H9 (cell line): ENCODE data around the gene FOXR2. TPM values are rescaled to one million over a fixed set of nuclear protein-coding genes. Genes with fewer than 3 reads are reported as not detected.

Experiments
- DNase-seq: peaks from one replicate; pipeline ENCODE4 v3.0.0-alpha.2; 2017
- H2AFZ ChIP-seq: one replicate; pipeline ENCODE4 v1.6.1; 2013; ENCODE audit warnings: mild to moderate bottlenecking, low read length, control low read depth, moderate library complexity
- H2AK5ac ChIP-seq: 2 replicates; pipeline ENCODE4 v1.6.1; 2013; ENCODE audit warnings: low read length, control low read depth, mixed read lengths; ENCODE audit not compliant: insufficient read length
- H2BK120ac ChIP-seq: one replicate; pipeline ENCODE4 v1.6.1; 2013; ENCODE audit warnings: low read depth, mild to moderate bottlenecking, low read length, control low read depth, inconsistent platforms; ENCODE audit not compliant: poor library complexity, severe bottlenecking
- H2BK12ac ChIP-seq: 2 replicates; pipeline ENCODE4 v1.6.1; 2013; ENCODE audit warnings: low read length, control low read depth, mixed read lengths, low read depth; ENCODE audit not compliant: insufficient read length
- H2BK15ac ChIP-seq: 2 replicates; pipeline ENCODE4 v1.6.1; 2013; ENCODE audit warnings: low read depth, low read length, control low read depth
- H2BK20ac ChIP-seq: one replicate; pipeline ENCODE4 v1.6.1; 2013; ENCODE audit warnings: low read depth, mild to moderate bottlenecking, low read length, control low read depth, inconsistent platforms; ENCODE audit not compliant: poor library complexity, severe bottlenecking
- H2BK5ac ChIP-seq: 2 replicates; pipeline ENCODE4 v1.6.1; 2013; ENCODE audit warnings: low read length, control low read depth, mixed read lengths; ENCODE audit not compliant: insufficient read length
- H3K14ac ChIP-seq: 2 replicates; pipeline ENCODE4 v1.6.1; 2013; ENCODE audit warnings: low read length, control low read depth; ENCODE audit not compliant: insufficient read depth
- H3K18ac ChIP-seq: 2 replicates; pipeline ENCODE4 v1.6.1; 2013; ENCODE audit warnings: low read depth, mild to moderate bottlenecking, mixed read lengths, low read length, control low read depth; ENCODE audit not compliant: insufficient read length
- H3K23ac ChIP-seq: 2 replicates; pipeline ENCODE4 v1.6.1; 2013; ENCODE audit warnings: low read length, control low read depth, mixed read lengths, low read depth; ENCODE audit not compliant: insufficient read length
- H3K23me2 ChIP-seq: 2 replicates; pipeline ENCODE4 v1.6.1; 2013; ENCODE audit warnings: low read depth, mild to moderate bottlenecking, mixed read lengths, low read length, control low read depth; ENCODE audit not compliant: insufficient read length, poor library complexity, severe bottlenecking
- H3K27ac ChIP-seq: 2 replicates; pipeline ENCODE4 v1.5.1; 2013; ENCODE audit warnings: low read length, control low read depth, mixed read lengths, low read depth; ENCODE audit not compliant: insufficient read length
- H3K27me3 ChIP-seq: 2 replicates; pipeline ENCODE4 v1.6.1; 2013; ENCODE audit warnings: low read length, control low read depth, inconsistent platforms; ENCODE audit not compliant: insufficient read depth
- H3K4ac ChIP-seq: 2 replicates; pipeline ENCODE4 v1.6.1; 2013; ENCODE audit warnings: low read depth, mild to moderate bottlenecking, control low read depth, inconsistent platforms, low read length, moderate library complexity
- H3K4me1 ChIP-seq: 2 replicates; pipeline ENCODE4 v1.6.1; 2013; ENCODE audit warnings: low read length, control low read depth, inconsistent platforms; ENCODE audit not compliant: insufficient read depth
- H3K4me2 ChIP-seq: 2 replicates; pipeline ENCODE4 v1.6.1; 2013; ENCODE audit warnings: low read length, control low read depth, mixed read lengths; ENCODE audit not compliant: insufficient read length, insufficient read depth
- H3K56ac ChIP-seq: 2 replicates; pipeline ENCODE4 v1.6.1; 2013; ENCODE audit warnings: low read depth, mild to moderate bottlenecking, mixed read lengths, low read length, control low read depth; ENCODE audit not compliant: insufficient read length
- H3K79me1 ChIP-seq: 2 replicates; pipeline ENCODE4 v1.6.1; 2013; ENCODE audit warnings: low read depth, mild to moderate bottlenecking, moderate library complexity, low read length, control low read depth, inconsistent platforms; ENCODE audit not compliant: insufficient read depth, poor library complexity, severe bottlenecking
- H3K79me2 ChIP-seq: 2 replicates; pipeline ENCODE4 v1.6.1; 2013; ENCODE audit warnings: low read length, control low read depth, inconsistent platforms; ENCODE audit not compliant: insufficient read depth
- H3K9ac ChIP-seq: 2 replicates; pipeline ENCODE4 v1.6.1; 2013; ENCODE audit warnings: low read length, control low read depth, mixed read lengths; ENCODE audit not compliant: insufficient read length; ENCODE audit errors: extremely low read depth
- H3K9me3 ChIP-seq: one replicate; pipeline ENCODE4 v1.6.1; 2013; ENCODE audit warnings: low read depth, low read length, inconsistent platforms; ENCODE audit not compliant: control insufficient read depth
- H3T11ph ChIP-seq: one replicate; pipeline ENCODE4 v1.6.1; 2013; ENCODE audit warnings: mild to moderate bottlenecking, low read length, control low read depth, inconsistent platforms
- H4K20me1 ChIP-seq: one replicate; pipeline ENCODE4 v1.6.1; 2013; ENCODE audit not compliant: control insufficient read depth, insufficient read length, insufficient read depth
- H4K5ac ChIP-seq: 2 replicates; pipeline ENCODE4 v1.6.1; 2013; ENCODE audit warnings: low read depth, mild to moderate bottlenecking, mixed read lengths, low read length, control low read depth; ENCODE audit not compliant: insufficient read length
- H4K8ac ChIP-seq: replicated peaks from 2 replicates; pipeline ENCODE4 v1.6.1; 2013; ENCODE audit warnings: low read length, control low read depth, mixed read lengths, low read depth; ENCODE audit not compliant: insufficient read length
- H4K91ac ChIP-seq: 2 replicates; pipeline ENCODE4 v1.6.1; 2013; ENCODE audit warnings: low read depth, mild to moderate bottlenecking, moderate library complexity, mixed read lengths, low read length, control low read depth; ENCODE audit not compliant: insufficient read length
- H3K27ac Mint-ChIP-seq, 3 experiments: 2 replicates in 2 of 3; 3 replicates in 1 of 3; pipeline ENCODE4 v1.8.0; 2020 to 2021; ENCODE audit warnings: mixed read lengths in 3 of 3, mild to moderate bottlenecking in 1 of 3, moderate library complexity in 1 of 3
- H3K27me3 Mint-ChIP-seq: 2 replicates; pipeline ENCODE4 v1.8.0; 2021; ENCODE audit warnings: low read depth, mild to moderate bottlenecking, moderate library complexity, mixed read lengths
- H3K36me3 Mint-ChIP-seq, 3 experiments: 2 replicates in 2 of 3; 3 replicates in 1 of 3; pipeline ENCODE4 v1.8.0; 2020 to 2021; ENCODE audit warnings: low read depth in 3 of 3, mixed read lengths in 3 of 3; ENCODE audit not compliant: insufficient read depth in 1 of 3
- H3K4me1 Mint-ChIP-seq, 2 experiments: 2 replicates each; pipeline ENCODE4 v1.8.0; 2020; ENCODE audit warnings: mixed read lengths in 2 of 2
- H3K4me3 Mint-ChIP-seq, 2 experiments: 2 replicates in 1 of 2; 3 replicates in 1 of 2; pipeline ENCODE4 v1.8.0; 2020 to 2021; ENCODE audit warnings: mild to moderate bottlenecking in 2 of 2, mixed read lengths in 2 of 2, moderate library complexity in 1 of 2
- H3K9me3 Mint-ChIP-seq, 2 experiments: 2 replicates in 1 of 2; 3 replicates in 1 of 2; pipeline ENCODE4 v1.8.0; 2020; ENCODE audit warnings: mild to moderate bottlenecking in 2 of 2, mixed read lengths in 2 of 2, moderate library complexity in 1 of 2
- WGBS: extraction: QIAGEN DNeasy Blood & Tissue Kit; methylation state at CpG from one replicate; pipeline ENCODE4 v1.1.7; 2013; ENCODE audit warnings: missing lambda C conversion rate, low lambda C conversion rate, mixed read lengths; ENCODE audit not compliant: insufficient read length; ENCODE audit errors: extremely low coverage; 5-methylcytosine and 5-hydroxymethylcytosine counted together
- long read RNA-seq: library from polyadenylated mRNA; unstranded; transcript quantifications from one replicate; pipeline ENCODE4 v2.0.0, GENCODE V29; 2020
- total RNA-seq: library from RNA; stranded (reverse); gene quantifications from 2 replicates; pipeline ENCODE4 v1.2.1, GENCODE V29; 2021
- TF ChIP-seq, protein P1 (sequence below): fragments of 200-600 bp; sonication (generic); conservative IDR thresholded peaks from 3 replicates; pipeline ENCODE4 v1.8.0; 2021; ENCODE audit warnings: antibody characterized with exemption, mild to moderate bottlenecking

Gene FOXR2, protein sequence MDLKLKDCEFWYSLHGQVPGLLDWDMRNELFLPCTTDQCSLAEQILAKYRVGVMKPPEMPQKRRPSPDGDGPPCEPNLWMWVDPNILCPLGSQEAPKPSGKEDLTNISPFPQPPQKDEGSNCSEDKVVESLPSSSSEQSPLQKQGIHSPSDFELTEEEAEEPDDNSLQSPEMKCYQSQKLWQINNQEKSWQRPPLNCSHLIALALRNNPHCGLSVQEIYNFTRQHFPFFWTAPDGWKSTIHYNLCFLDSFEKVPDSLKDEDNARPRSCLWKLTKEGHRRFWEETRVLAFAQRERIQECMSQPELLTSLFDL
- not detected in 2 replicates for total RNA-seq
- long read RNA-seq: 0 reads

DNA sequence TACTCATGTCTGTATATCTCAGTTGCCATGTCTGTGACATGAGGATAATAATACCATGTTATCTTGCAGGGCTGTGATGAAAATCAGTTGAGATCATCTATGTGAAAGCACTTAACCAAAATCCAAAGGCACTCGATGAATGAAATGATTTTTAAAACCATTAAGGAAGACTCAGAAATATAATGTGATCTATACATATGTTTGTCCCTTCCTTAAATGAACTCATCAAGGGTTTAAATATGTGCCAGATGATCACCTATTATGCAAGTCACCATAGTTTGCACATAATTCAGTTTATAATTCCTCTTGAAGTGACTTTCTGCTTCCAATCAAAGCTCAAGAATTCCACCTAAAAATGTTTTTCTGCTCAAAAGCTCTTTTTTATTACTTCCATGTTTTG lies at the start of gene FOXR2:
TSS of gene FOXR2 (plus strand) at position 301 of the 400 bp plus-strand sequence. CDS start 312 bp downstream, outside the sequence.
- Histone ChIP-seq H2BK20ac (no peak within 1 kb of the TSS), H3K4ac (no peak within 1 kb of the TSS), H3K9ac (no peak within 1 kb of the TSS), H2BK5ac (no peak within 1 kb of the TSS), H3K27me3 (no peaks in the 10 kb centered on the region), H4K8ac (no peak within 1 kb of the TSS), H3K14ac (no peak within 1 kb of the TSS), H4K91ac (no peak within 1 kb of the TSS), H3K79me1 (no peaks in the 10 kb centered on the region), H3K27ac (no peak within 1 kb of the TSS), H3K56ac (no peak within 1 kb of the TSS), H3K23ac (no peak within 1 kb of the TSS), H3T11ph (no peak within 1 kb of the TSS), H3K18ac (no peak within 1 kb of the TSS), H2BK120ac (no peak within 1 kb of the TSS), H3K4me2 (no peak within 1 kb of the TSS), H2BK15ac (no peak within 1 kb of the TSS), H2BK12ac (no peak within 1 kb of the TSS), H2AFZ (no peak within 1 kb of the TSS), H3K23me2 (no peaks in the 10 kb centered on the region), H3K9me3 (peaks cover 66% of the 10 kb centered on the region), H4K5ac (no peak within 1 kb of the TSS), H4K20me1 (no peaks in the 10 kb centered on the region), H3K79me2 (no peaks in the 10 kb centered on the region), H3K4me1 (no peaks in the 10 kb centered on the region), H2AK5ac (no peak within 1 kb of the TSS)
- TF ChIP-seq, protein P1, sequence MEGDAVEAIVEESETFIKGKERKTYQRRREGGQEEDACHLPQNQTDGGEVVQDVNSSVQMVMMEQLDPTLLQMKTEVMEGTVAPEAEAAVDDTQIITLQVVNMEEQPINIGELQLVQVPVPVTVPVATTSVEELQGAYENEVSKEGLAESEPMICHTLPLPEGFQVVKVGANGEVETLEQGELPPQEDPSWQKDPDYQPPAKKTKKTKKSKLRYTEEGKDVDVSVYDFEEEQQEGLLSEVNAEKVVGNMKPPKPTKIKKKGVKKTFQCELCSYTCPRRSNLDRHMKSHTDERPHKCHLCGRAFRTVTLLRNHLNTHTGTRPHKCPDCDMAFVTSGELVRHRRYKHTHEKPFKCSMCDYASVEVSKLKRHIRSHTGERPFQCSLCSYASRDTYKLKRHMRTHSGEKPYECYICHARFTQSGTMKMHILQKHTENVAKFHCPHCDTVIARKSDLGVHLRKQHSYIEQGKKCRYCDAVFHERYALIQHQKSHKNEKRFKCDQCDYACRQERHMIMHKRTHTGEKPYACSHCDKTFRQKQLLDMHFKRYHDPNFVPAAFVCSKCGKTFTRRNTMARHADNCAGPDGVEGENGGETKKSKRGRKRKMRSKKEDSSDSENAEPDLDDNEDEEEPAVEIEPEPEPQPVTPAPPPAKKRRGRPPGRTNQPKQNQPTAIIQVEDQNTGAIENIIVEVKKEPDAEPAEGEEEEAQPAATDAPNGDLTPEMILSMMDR: no peak
- peaks cover 84 to 88% of the 10 kb centered on the region in 2 experiments for H3K9me3 Mint-ChIP-seq
- H3K27me3 Mint-ChIP-seq: peaks cover 4% of the 10 kb centered on the region; the same call in 1 of the 2 replicates
- no peaks in the 10 kb centered on the region for H3K4me1 Mint-ChIP-seq
- H3K36me3 Mint-ChIP-seq: peaks cover 0 to 37% (median 7%) of the 10 kb centered on the region in 3 experiments; a peak in 4 of 7 replicates
- no peak within 1 kb of the TSS for H3K27ac Mint-ChIP-seq
- DNase-seq: no peak
- WGBS: no CpG with 5 or more reads among the region's 1 CpG
- H3K4me3 Mint-ChIP-seq: no peak within 1 kb of the TSS
